Measurements from ENCODE around the gene LYPD6.

Gene LYPD6

DNA sequence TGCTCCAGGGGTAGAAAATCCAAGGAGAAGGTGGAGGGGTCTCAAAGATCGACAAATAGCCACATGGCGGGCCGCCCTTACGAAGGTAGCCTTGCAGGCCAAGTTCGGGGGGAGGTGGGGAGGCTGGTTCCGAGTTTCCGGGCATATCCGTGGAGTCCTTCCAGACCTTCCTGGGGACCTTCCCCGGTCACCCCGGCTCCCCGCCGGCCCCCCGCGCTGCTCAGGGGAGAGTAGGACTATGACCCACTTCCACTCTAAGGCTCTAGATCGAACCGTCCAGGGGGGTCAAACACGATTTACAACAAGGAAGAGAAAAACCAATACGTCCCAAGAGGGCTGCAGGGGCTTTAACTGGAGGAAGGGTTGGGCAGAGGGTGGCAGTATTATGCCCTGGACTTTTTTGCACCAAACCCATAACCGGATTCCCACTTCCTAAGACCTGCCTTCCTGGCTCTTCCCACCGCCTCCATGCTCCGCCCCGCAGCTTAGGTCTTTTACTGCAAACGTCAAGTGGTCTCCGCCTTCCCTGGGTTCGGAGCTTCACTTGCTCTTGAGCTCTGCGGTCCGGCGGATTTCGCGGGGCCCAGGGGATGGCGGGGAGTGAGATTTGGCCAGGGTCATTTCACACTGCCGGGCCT, 779 bp upstream of the LYPD6 start:
- no peak for DNase-seq (ENCODE audit: low read depth in 1 of 2, low spot score in 1 of 2)
- TF ChIP-seq GABPA (IDR thresholded peaks at IDR 0.05; ENCODE audit: low read depth): no peak
- no peak for TF ChIP-seq SPI1 (IDR thresholded peaks at IDR 0.05; ENCODE audit: borderline replicate concordance, low read depth)
- Histone ChIP-seq H3K27me3 (ENCODE audit: insufficient read depth, poor library complexity, severe bottlenecking) (peaks cover 45% of the 10 kb centered on the region), H3K4me3 (replicated peaks; ENCODE audit: insufficient read depth, low read length) (peak overlapping the region; percentile 35), H3K27ac (replicated peaks) (no peak overlapping the region)

DNA sequence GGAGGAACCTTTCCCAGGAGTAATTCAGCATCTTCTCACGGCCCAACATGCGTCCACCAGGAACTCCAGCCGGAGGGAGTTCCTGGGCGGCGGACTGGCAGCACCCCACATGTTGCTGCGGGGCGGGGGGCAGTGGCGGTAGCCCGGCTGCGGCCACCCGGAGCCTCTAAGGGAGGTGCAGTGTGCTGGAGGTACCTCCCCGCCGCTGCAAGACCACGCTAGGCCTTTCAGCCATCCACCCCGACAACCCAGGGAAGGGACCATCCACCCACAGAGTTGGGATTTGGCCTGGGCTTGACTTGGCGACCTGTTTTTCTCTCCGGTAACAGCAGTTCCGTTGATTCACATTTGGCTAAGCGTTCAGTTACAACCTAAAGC, 625 bp downstream of the LYPD6 start:
- no peak overlapping the region for H3K27ac ChIP-seq (replicated peaks)
- DNase-seq (ENCODE audit: low read depth in 1 of 2, low spot score in 1 of 2): no peak
- peaks cover 46% of the 10 kb centered on the region for H3K27me3 ChIP-seq (ENCODE audit: insufficient read depth, poor library complexity, severe bottlenecking)
- TF ChIP-seq POLR2AphosphoS5 (IDR thresholded peaks at IDR 0.05; ENCODE audit: low read depth) (no peak), GABPA (IDR thresholded peaks at IDR 0.05; ENCODE audit: low read depth) (no peak), SPI1 (IDR thresholded peaks at IDR 0.05; ENCODE audit: borderline replicate concordance, low read depth) (no peak)
- TF ChIP-seq, protein P1, sequence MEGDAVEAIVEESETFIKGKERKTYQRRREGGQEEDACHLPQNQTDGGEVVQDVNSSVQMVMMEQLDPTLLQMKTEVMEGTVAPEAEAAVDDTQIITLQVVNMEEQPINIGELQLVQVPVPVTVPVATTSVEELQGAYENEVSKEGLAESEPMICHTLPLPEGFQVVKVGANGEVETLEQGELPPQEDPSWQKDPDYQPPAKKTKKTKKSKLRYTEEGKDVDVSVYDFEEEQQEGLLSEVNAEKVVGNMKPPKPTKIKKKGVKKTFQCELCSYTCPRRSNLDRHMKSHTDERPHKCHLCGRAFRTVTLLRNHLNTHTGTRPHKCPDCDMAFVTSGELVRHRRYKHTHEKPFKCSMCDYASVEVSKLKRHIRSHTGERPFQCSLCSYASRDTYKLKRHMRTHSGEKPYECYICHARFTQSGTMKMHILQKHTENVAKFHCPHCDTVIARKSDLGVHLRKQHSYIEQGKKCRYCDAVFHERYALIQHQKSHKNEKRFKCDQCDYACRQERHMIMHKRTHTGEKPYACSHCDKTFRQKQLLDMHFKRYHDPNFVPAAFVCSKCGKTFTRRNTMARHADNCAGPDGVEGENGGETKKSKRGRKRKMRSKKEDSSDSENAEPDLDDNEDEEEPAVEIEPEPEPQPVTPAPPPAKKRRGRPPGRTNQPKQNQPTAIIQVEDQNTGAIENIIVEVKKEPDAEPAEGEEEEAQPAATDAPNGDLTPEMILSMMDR (IDR thresholded peaks at IDR 0.05; ENCODE audit: insufficient read depth, low read length): no peak
- TF ChIP-seq, protein P2, sequence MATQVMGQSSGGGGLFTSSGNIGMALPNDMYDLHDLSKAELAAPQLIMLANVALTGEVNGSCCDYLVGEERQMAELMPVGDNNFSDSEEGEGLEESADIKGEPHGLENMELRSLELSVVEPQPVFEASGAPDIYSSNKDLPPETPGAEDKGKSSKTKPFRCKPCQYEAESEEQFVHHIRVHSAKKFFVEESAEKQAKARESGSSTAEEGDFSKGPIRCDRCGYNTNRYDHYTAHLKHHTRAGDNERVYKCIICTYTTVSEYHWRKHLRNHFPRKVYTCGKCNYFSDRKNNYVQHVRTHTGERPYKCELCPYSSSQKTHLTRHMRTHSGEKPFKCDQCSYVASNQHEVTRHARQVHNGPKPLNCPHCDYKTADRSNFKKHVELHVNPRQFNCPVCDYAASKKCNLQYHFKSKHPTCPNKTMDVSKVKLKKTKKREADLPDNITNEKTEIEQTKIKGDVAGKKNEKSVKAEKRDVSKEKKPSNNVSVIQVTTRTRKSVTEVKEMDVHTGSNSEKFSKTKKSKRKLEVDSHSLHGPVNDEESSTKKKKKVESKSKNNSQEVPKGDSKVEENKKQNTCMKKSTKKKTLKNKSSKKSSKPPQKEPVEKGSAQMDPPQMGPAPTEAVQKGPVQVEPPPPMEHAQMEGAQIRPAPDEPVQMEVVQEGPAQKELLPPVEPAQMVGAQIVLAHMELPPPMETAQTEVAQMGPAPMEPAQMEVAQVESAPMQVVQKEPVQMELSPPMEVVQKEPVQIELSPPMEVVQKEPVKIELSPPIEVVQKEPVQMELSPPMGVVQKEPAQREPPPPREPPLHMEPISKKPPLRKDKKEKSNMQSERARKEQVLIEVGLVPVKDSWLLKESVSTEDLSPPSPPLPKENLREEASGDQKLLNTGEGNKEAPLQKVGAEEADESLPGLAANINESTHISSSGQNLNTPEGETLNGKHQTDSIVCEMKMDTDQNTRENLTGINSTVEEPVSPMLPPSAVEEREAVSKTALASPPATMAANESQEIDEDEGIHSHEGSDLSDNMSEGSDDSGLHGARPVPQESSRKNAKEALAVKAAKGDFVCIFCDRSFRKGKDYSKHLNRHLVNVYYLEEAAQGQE (IDR thresholded peaks at IDR 0.05; ENCODE audit: insufficient replicate concordance, low read depth): no peak
- H3K4me3 ChIP-seq (replicated peaks; ENCODE audit: insufficient read depth, low read length): no peak overlapping the region

DNA sequence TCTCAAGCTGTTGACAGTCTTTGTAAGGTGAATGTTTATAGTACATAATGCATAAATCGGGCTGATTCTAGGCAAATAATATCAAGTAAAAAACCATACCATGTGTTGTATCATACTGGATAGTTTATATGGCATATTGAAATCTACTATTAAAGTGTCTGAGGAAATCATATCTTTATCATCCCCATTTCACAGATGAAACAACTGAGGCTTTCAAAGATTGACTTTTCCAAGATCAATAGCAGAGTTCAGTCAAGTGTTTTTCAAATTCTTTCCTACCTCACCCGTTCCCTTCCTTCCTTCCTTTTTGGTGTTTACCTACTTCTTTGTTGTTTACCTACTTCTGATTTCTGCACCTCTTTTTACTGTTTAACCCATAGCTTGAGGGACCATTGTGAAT, 2.0 kb downstream of the LYPD6 start:
- H3K4me3 ChIP-seq (replicated peaks; ENCODE audit: insufficient read depth, low read length): no peak overlapping the region
- DNase-seq (ENCODE audit: low read depth in 1 of 2, low spot score in 1 of 2): no peak
- peaks cover 45% of the 10 kb centered on the region for H3K27me3 ChIP-seq (ENCODE audit: insufficient read depth, poor library complexity, severe bottlenecking)
- TF ChIP-seq, protein P1 (IDR thresholded peaks at IDR 0.05; ENCODE audit: insufficient read depth, low read length): no peak
- TF ChIP-seq POLR2AphosphoS5 (IDR thresholded peaks at IDR 0.05; ENCODE audit: low read depth): no peak
- no peak for TF ChIP-seq GABPA (IDR thresholded peaks at IDR 0.05; ENCODE audit: low read depth)
- TF ChIP-seq, protein P2 (IDR thresholded peaks at IDR 0.05; ENCODE audit: insufficient replicate concordance, low read depth): no peak
- no peak for TF ChIP-seq SPI1 (IDR thresholded peaks at IDR 0.05; ENCODE audit: borderline replicate concordance, low read depth)
- H3K27ac ChIP-seq (replicated peaks): no peak overlapping the region

DNA sequence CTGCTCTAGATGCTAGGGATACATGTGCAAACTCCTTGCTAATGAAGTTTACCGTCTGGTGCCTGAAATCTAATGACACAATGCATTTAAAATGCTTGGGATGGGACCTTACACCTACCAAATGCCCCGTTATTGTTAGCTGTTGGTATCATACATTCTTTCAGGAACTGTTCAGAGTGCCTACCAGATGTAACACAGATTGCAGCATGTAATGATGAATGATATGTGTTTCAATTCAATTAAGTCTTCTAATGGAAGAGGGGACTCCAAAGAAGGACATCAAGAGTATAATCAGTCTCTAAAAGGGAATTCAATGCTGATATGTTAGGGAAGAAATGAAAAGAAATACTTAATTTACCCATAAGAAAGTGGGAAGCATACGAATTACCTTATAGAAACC, 3.2 kb downstream of the LYPD6 start:
- no peak for DNase-seq (ENCODE audit: low read depth in 1 of 2, low spot score in 1 of 2)
- H3K27ac ChIP-seq (replicated peaks): no peak overlapping the region
- no peak overlapping the region for H3K4me3 ChIP-seq (replicated peaks; ENCODE audit: insufficient read depth, low read length)
- peaks cover 41% of the 10 kb centered on the region for H3K27me3 ChIP-seq (ENCODE audit: insufficient read depth, poor library complexity, severe bottlenecking)
- TF ChIP-seq SPI1 (IDR thresholded peaks at IDR 0.05; ENCODE audit: borderline replicate concordance, low read depth) (no peak), GABPA (IDR thresholded peaks at IDR 0.05; ENCODE audit: low read depth) (no peak), POLR2AphosphoS5 (IDR thresholded peaks at IDR 0.05; ENCODE audit: low read depth) (no peak)
- TF ChIP-seq, protein P1 (IDR thresholded peaks at IDR 0.05; ENCODE audit: insufficient read depth, low read length): no peak
- TF ChIP-seq, protein P2 (IDR thresholded peaks at IDR 0.05; ENCODE audit: insufficient replicate concordance, low read depth): no peak

Measured in HL-60 (cell line).